Islet precursor cell (in vitro differentiated cells): ENCODE data around the gene DES.

Source experiments
- DNase-seq: peaks from one replicate; pipeline ENCODE4 v3.0.0-alpha.2; 2018

DES gene

GRCh38 chr2:219418155-219419011 is at the start of gene DES:
Gene DES (plus strand): TSS chr2:219418377. CDS start chr2:219418463, 86 bp downstream.
- DNase-seq = peak; percentile 56

- DNase-seq = peak; percentile 94
These were observed 49.4 kb upstream of the DES start for GRCh38 chr2:219368690-219369191.

GRCh38 chr2:219369447-219369861 is 48.7 kb upstream of the DES start:
- DNase-seq = no peak

GRCh38 chr2:219378163-219378851 is 39.9 kb upstream of the DES start:
- DNase-seq = no peak

GRCh38 chr2:219380926-219381325 is 37.3 kb upstream of the DES start:
- DNase-seq = no peak

- DNase-seq = no peak
These were observed 36.7 kb upstream of the DES start for GRCh38 chr2:219381448-219381847.

- no peak for DNase-seq
These were observed 34.0 kb upstream of the DES start for GRCh38 chr2:219384083-219384713.

- DNase-seq = no peak
These were observed 33.3 kb upstream of the DES start for GRCh38 chr2:219384859-219385258.

GRCh38 chr2:219385958-219386520 is 32.1 kb upstream of the DES start:
- no peak for DNase-seq

- DNase-seq = no peak
These were observed 31.5 kb upstream of the DES start for GRCh38 chr2:219386532-219387280.

- peak; percentile 97 for DNase-seq
These were observed 30.7 kb upstream of the DES start, which contains the start of gene DNPEP for GRCh38 chr2:219387306-219388120. Gene DNPEP (minus strand): TSS chr2:219387912. CDS start chr2:219387794, 118 bp downstream.

- DNase-seq = peak; percentile 99
These were observed 29.9 kb upstream of the DES start for GRCh38 chr2:219388121-219388906.

GRCh38 chr2:219388907-219389156 is 29.3 kb upstream of the DES start:
- no peak for DNase-seq

- DNase-seq = peak; percentile 38
These were observed 25.4 kb upstream of the DES start for GRCh38 chr2:219392754-219393153.

- peak; percentile 22 for DNase-seq
These were observed 23.1 kb upstream of the DES start for GRCh38 chr2:219395056-219395455.

GRCh38 chr2:219395609-219396008 is 22.6 kb upstream of the DES start:
- DNase-seq = peak; percentile 8

GRCh38 chr2:219396863-219397457 is 21.2 kb upstream of the DES start:
- peak; percentile 11 for DNase-seq

- DNase-seq = no peak
These were observed 19.3 kb upstream of the DES start for GRCh38 chr2:219398721-219399363.

- DNase-seq = no peak
These were observed 18.3 kb upstream of the DES start for GRCh38 chr2:219399716-219400478.
